Upper lobe of left lung (tissue), 6 donors: ENCODE results near the gene DNAJC16. TPM values are rescaled to one million over a fixed set of nuclear protein-coding genes. Genes with fewer than 3 reads are reported as not detected.

ENCODE experiments used
- ATAC-seq, 2 donors: fragments of 200-7000 bp; cut with Tn5 transposase; one replicate each; pipeline ENCODE4 v1.9.1; 2022; ENCODE audit warnings: mild to moderate bottlenecking in 2 of 2, moderate library complexity in 2 of 2; ENCODE audit not compliant: low FRiP score in 2 of 2
- DNase-seq, 2 donors: peaks; one replicate each; pipeline ENCODE4 v3.0.0-alpha.2; 2019 to 2020
- H3K27ac ChIP-seq, 4 donors: fragments of 200-600 bp; sonication (generic); one replicate each; pipeline ENCODE4 v1.5.1; 2016 to 2019
- H3K27me3 ChIP-seq, 4 donors: fragments of 200-600 bp; sonication (generic); one replicate each; pipeline ENCODE4 v1.5.1; 2017 to 2019
- H3K36me3 ChIP-seq, 4 donors: fragments of 200-600 bp; sonication (generic); one replicate each; pipeline ENCODE4 v1.5.1; 2016 to 2019
- H3K4me1 ChIP-seq, 4 donors: fragments of 200-600 bp; sonication (generic); one replicate each; pipeline ENCODE4 v1.5.1; 2018 to 2019
- H3K4me3 ChIP-seq, 4 donors: fragments of 200-600 bp; sonication (generic); one replicate each; pipeline ENCODE4 v1.5.1; 2017 to 2019; ENCODE audit warnings: mild to moderate bottlenecking in 2 of 4, moderate library complexity in 1 of 4
- H3K9me3 ChIP-seq, 4 donors: fragments of 200-600 bp; sonication (generic); one replicate each; pipeline ENCODE4 v1.5.1; 2018 to 2019
- CTCF ChIP-seq, 6 experiments: fragments of 450-650 bp in 4 of 6; fragments of 200-600 bp in 2 of 6; sonication (generic) in 2 of 6; IDR thresholded peaks; one replicate each; pipeline ENCODE4 v1.5.1; 2016 to 2019; ENCODE audit warnings: antibody characterized with exemption in 6 of 6
- EP300 ChIP-seq, 4 donors: sonication (generic); formaldehyde crosslinking; IDR thresholded peaks; one replicate each; pipeline ENCODE4 v1.5.1; 2017; ENCODE audit warnings: antibody characterized with exemption in 4 of 4, control low read depth in 2 of 4
- POLR2A ChIP-seq, 4 donors: fragments of 450-650 bp; IDR thresholded peaks; one replicate each; pipeline ENCODE4 v1.5.1; 2016 to 2017; ENCODE audit warnings: antibody characterized with exemption in 4 of 4, mild to moderate bottlenecking in 2 of 4
- POLR2AphosphoS5 ChIP-seq, 2 donors: sonication (generic); formaldehyde crosslinking; IDR thresholded peaks; one replicate each; pipeline ENCODE4 v1.5.1; 2017; ENCODE audit warnings: antibody characterized with exemption in 2 of 2
- WGBS, 2 donors: methylation state at CpG; one replicate each; pipeline ENCODE4 v1.1.5; 2017 to 2018; 5-methylcytosine and 5-hydroxymethylcytosine counted together
- total RNA-seq, 6 donors: library from RNA; depleted of rRNA in 4 of 6; stranded (reverse); fragments of >200 nt in 4 of 6; gene quantifications; one replicate each; pipeline versions ENCODE4 v1.1.0 to v1.2.1, GENCODE V29; 2016 to 2021
- donor health status: DM: no; HTN: no; CAD: no; lungs with moderate emphysema.
- donor health status: DM: no; HTN: yes; CAD: no; lungs with severe emphysema.

DNAJC16 gene
- total RNA-seq, 6 donors from 2014 or later, result 12.7 to 23.0 (median 17.1) TPM

GRCh38 chr1:15575549-15576150 lies 49.0 kb downstream of the DNAJC16 start:
- H3K27me3 ChIP-seq, result no peaks in the 10 kb centered on the region
- no peak overlapping the region for H3K27ac ChIP-seq
- peaks cover 0 to 7% (median 0%) of the 10 kb centered on the region in 4 donors for H3K36me3 ChIP-seq
- ATAC-seq (no peak), DNase-seq (no peak)
- no peak overlapping the region for H3K4me3 ChIP-seq
- no peaks in the 10 kb centered on the region for H3K9me3 ChIP-seq
- peaks cover 3 to 12% (median 8%) of the 10 kb centered on the region in 4 donors for H3K4me1 ChIP-seq
- TF ChIP-seq POLR2A (IDR thresholded peaks at IDR 0.05), result no peak
- TF ChIP-seq CTCF (IDR thresholded peaks at IDR 0.05), result no peak
- no peak for TF ChIP-seq POLR2AphosphoS5 (IDR thresholded peaks at IDR 0.05)
- no peak for TF ChIP-seq EP300 (IDR thresholded peaks at IDR 0.05)
- 99% methylated on average over 7 of the region's 7 CpGs for WGBS, 2 donors

- WGBS, 2 donors, result 66 to 80% methylated on average over 4 of the region's 4 CpGs
Measured at GRCh38 chr1:15577691-15578090, 51.0 kb downstream of the DNAJC16 start.

GRCh38 chr1:15578921-15579682 lies 52.5 kb downstream of the DNAJC16 start:
- Histone ChIP-seq H3K27me3 (no peaks in the 10 kb centered on the region), H3K27ac (peak overlapping the region in 2 of 4 donors; percentile 40 to 53), H3K4me1 (peaks cover 3 to 14% (median 9%) of the 10 kb centered on the region in 4 donors), H3K9me3 (no peaks in the 10 kb centered on the region), H3K36me3 (peaks cover 0 to 6% (median 0%) of the 10 kb centered on the region in 4 donors), H3K4me3 (no peak overlapping the region)
- WGBS, 2 donors, result 80 to 85% methylated on average over 14 to 16 of the region's 16 CpGs
- peak in 1 of 2 donors; percentile 44 for ATAC-seq
- TF ChIP-seq POLR2A (IDR thresholded peaks at IDR 0.05) (no peak), CTCF (IDR thresholded peaks at IDR 0.05) (no peak), POLR2AphosphoS5 (IDR thresholded peaks at IDR 0.05) (no peak), EP300 (IDR thresholded peaks at IDR 0.05) (no peak)
- DNase-seq, result no peak

More at GRCh38 chr1:15577691-15578090, 51.0 kb downstream of the DNAJC16 start:
- H3K27me3 ChIP-seq, result no peaks in the 10 kb centered on the region
- H3K27ac ChIP-seq, result no peak overlapping the region
- peaks cover 0 to 6% (median 0%) of the 10 kb centered on the region in 4 donors for H3K36me3 ChIP-seq
- no peaks in the 10 kb centered on the region for H3K9me3 ChIP-seq
- peaks cover 3 to 12% (median 8%) of the 10 kb centered on the region in 4 donors for H3K4me1 ChIP-seq
- H3K4me3 ChIP-seq, result no peak overlapping the region
- no peak for DNase-seq
- no peak for ATAC-seq
- TF ChIP-seq EP300 (IDR thresholded peaks at IDR 0.05) (no peak), CTCF (IDR thresholded peaks at IDR 0.05) (no peak), POLR2AphosphoS5 (IDR thresholded peaks at IDR 0.05) (no peak), POLR2A (IDR thresholded peaks at IDR 0.05) (no peak)

- peaks cover 0 to 5% (median 0%) of the 10 kb centered on the region in 4 donors for H3K36me3 ChIP-seq
- H3K4me3 ChIP-seq, result no peak overlapping the region
- no peak for DNase-seq
- H3K4me1 ChIP-seq, result peaks cover 8 to 19% (median 14%) of the 10 kb centered on the region in 4 donors
- H3K9me3 ChIP-seq, result no peaks in the 10 kb centered on the region
- no peak for ATAC-seq
- TF ChIP-seq EP300 (IDR thresholded peaks at IDR 0.05), result no peak
- no peak for TF ChIP-seq POLR2AphosphoS5 (IDR thresholded peaks at IDR 0.05)
- no peak for TF ChIP-seq POLR2A (IDR thresholded peaks at IDR 0.05)
- no peaks in the 10 kb centered on the region for H3K27me3 ChIP-seq
- H3K27ac ChIP-seq, result peak overlapping the region in 2 of 4 donors; percentile 40 to 53
Measured at GRCh38 chr1:15579683-15580047, 53.0 kb downstream of the DNAJC16 start.

GRCh38 chr1:15583016-15583706 lies 56.5 kb downstream of the DNAJC16 start:
- ATAC-seq (no peak), DNase-seq (no peak)
- Histone ChIP-seq H3K27me3 (no peaks in the 10 kb centered on the region), H3K4me3 (no peak overlapping the region), H3K9me3 (no peaks in the 10 kb centered on the region), H3K27ac (no peak overlapping the region), H3K36me3 (no peaks in the 10 kb centered on the region), H3K4me1 (peaks cover 10 to 26% (median 18%) of the 10 kb centered on the region in 4 donors)
- TF ChIP-seq CTCF (IDR thresholded peaks at IDR 0.05) (no peak), EP300 (IDR thresholded peaks at IDR 0.05) (no peak), POLR2AphosphoS5 (IDR thresholded peaks at IDR 0.05) (no peak), POLR2A (IDR thresholded peaks at IDR 0.05) (no peak)
- WGBS, 2 donors, result 94 to 95% methylated on average over 15 to 18 of the region's 18 CpGs
